GM21529 (cell line): ENCODE results near the gene OR4A47.
"Not testable (repeated sequence)": the region's sequence is repeated elsewhere in the genome, so short reads cannot be mapped to it uniquely, and the experiment has no call there.

Source experiments
- ATAC-seq: cut with Tn5 transposase; IDR thresholded peaks from one replicate; pipeline ENCODE4 v1.9.1; 2021; ENCODE audit not compliant: unreplicated experiment

The OR4A47 gene

GRCh38 chr11:48488493-48488892 lies at the start of gene OR4A47:
Gene OR4A47, plus strand, starts transcription at chr11:48488793. Its CDS starts 0 bp downstream, at chr11:48488793.
- ATAC-seq, result not testable (repeated sequence)

GRCh38 chr11:48455909-48456308 lies 32.7 kb upstream of the OR4A47 start:
- ATAC-seq, result not testable (repeated sequence)

GRCh38 chr11:48473966-48474365 lies 14.6 kb upstream of the OR4A47 start:
- not testable (repeated sequence) for ATAC-seq

GRCh38 chr11:48474703-48475102 lies 13.9 kb upstream of the OR4A47 start:
- not testable (repeated sequence) for ATAC-seq

- ATAC-seq, result not testable (repeated sequence)
Observed at GRCh38 chr11:48506169-48506568, 17.6 kb downstream of the OR4A47 start.

GRCh38 chr11:48538991-48539390 lies 50.4 kb downstream of the OR4A47 start:
- ATAC-seq, result no peak
